AG04450 (cell line): ENCODE measurements around the gene LRP2. TPM values are rescaled to one million over a fixed set of nuclear protein-coding genes. Genes with fewer than 3 reads are reported as not detected.

ENCODE experiments used
- CTCF ChIA-PET: fragments of 300-600, 350-600 bp; formaldehyde crosslinking; extraction: SDS; loops from one replicate; lab custom pipeline; 2022; ENCODE audit warnings: antibody characterized with exemption, inconsistent platforms; lab: Charles Lee
- POLR2A ChIA-PET: fragments of 350-600 bp; formaldehyde crosslinking; extraction: SDS; loops from one replicate; lab custom pipeline; 2021; ENCODE audit warnings: antibody characterized with exemption, inconsistent platforms; lab: Yijun Ruan, JAX
- DNase-seq: peaks from one replicate; pipeline ENCODE4 v3.0.0-alpha.2; 2011; ENCODE audit warnings: low read depth, low spot score
- H3K27ac ChIP-seq: one replicate; pipeline ENCODE4 v1.5.1; 2012; ENCODE audit warnings: low read depth, low read length, control low read depth
- H3K27me3 ChIP-seq: one replicate; pipeline ENCODE4 v1.6.0; 2012; ENCODE audit warnings: low read length; ENCODE audit not compliant: control insufficient read depth, insufficient read depth
- H3K4me3 ChIP-seq: 2 replicates; pipeline ENCODE4 v1.5.1; 2011; ENCODE audit warnings: mild to moderate bottlenecking, low read depth, low read length, control low read depth
- H3K9me3 ChIP-seq: 2 replicates; pipeline ENCODE4 v1.5.1; 2012; ENCODE audit warnings: low read length; ENCODE audit not compliant: control insufficient read depth, insufficient read depth
- polyA plus RNA-seq: library from polyadenylated mRNA; depleted of rRNA; stranded (reverse); fragments of >200 nt; gene quantifications from 2 replicates; pipeline ENCODE4 v1.2.3, GENCODE V29; 2011
- TF ChIP-seq, protein P1 (sequence below): IDR thresholded peaks from 2 replicates; pipeline ENCODE4 v1.5.1; 2011; ENCODE audit warnings: low read depth, low read length, control low read depth, inconsistent platforms

The LRP2 gene
- polyA plus RNA-seq, 1 experiment, result not detected

DNA sequence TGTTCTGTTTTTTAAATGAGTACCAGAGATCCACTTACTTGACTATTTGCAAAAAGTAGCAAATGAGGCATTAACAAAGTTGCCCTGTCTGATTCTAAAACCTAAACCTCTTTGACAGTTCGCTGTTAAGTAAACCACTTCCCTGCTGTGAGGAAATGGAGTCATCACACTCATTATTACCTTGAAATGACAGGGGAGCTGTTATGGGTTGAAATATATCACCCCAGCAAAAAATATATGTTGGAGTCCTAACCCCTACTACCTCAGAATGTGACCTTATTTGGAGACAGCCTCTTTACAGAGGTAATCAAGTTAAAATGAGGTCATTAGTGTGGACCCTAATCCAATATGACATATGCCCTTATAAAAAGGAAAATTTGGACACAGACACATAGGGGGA lies 256.9 kb downstream of the LRP2 start:
- Histone ChIP-seq H3K9me3 (no peaks in the 10 kb centered on the region), H3K27me3 (no peaks in the 10 kb centered on the region), H3K4me3 (no peak overlapping the region), H3K27ac (no peak overlapping the region)
- TF ChIP-seq, protein P1, sequence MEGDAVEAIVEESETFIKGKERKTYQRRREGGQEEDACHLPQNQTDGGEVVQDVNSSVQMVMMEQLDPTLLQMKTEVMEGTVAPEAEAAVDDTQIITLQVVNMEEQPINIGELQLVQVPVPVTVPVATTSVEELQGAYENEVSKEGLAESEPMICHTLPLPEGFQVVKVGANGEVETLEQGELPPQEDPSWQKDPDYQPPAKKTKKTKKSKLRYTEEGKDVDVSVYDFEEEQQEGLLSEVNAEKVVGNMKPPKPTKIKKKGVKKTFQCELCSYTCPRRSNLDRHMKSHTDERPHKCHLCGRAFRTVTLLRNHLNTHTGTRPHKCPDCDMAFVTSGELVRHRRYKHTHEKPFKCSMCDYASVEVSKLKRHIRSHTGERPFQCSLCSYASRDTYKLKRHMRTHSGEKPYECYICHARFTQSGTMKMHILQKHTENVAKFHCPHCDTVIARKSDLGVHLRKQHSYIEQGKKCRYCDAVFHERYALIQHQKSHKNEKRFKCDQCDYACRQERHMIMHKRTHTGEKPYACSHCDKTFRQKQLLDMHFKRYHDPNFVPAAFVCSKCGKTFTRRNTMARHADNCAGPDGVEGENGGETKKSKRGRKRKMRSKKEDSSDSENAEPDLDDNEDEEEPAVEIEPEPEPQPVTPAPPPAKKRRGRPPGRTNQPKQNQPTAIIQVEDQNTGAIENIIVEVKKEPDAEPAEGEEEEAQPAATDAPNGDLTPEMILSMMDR, result no peak
- CTCF ChIA-PET, result no interaction called here
- POLR2A ChIA-PET, result no interaction called here
- DNase-seq, result no peak

DNA sequence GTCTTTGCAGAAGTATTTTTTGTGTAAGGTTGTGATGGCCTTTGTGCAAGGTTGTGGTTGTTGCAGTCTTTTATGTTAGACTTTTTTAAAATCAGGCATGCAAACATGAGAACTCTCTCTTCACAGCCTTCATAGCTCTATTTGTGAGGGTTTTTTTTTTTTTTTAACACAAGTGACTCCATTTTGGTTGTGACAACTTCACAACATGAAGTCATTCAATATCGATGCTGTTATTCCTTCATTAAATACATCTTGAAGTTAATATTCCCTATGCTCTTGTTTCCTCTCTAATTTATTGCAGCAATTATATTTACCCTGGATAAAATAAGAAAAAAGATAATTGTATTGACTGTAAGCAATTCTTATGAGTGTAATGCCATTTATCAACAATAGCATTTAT lies 257.5 kb downstream of the LRP2 start:
- CTCF ChIA-PET, result no interaction called here

DNA sequence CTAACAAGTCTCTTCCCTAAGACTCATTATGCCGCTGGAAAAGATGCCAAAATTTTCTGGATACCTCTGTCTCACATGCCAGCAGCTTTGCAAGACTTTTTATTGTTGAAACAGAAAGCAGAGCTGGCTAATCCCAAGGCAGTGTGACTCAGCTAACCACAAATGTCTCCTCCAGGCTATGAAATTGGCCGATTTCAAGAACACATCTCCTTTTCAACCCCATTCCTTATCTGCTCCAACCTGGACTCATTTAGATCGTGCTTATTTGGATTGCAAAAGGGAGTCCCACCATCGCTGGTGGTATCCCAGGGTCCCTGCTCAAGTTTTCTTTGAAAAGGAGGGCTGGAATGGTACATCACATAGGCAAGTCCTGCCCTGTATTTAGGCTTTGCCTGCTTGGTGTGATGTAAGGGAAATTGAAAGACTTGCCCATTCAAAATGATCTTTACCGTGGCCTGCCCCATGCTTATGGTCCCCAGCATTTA lies 266.7 kb downstream of the LRP2 start:
- Histone ChIP-seq H3K27me3 (no peaks in the 10 kb centered on the region), H3K4me3 (no peak overlapping the region), H3K27ac (peak overlapping the region; percentile 3), H3K9me3 (no peaks in the 10 kb centered on the region)
- CTCF ChIA-PET, result interaction anchor here (1.6 kb wide), 1 partner anchor 14 kb away, joined by 14 read pairs; no protein-coding TSS in a partner anchor
- peak; percentile 21 for DNase-seq
- TF ChIP-seq, protein P1, result no peak
- POLR2A ChIA-PET, result interaction anchor here (0.6 kb wide), 1 partner anchor 551 kb away, joined by 3 read pairs; no protein-coding TSS in a partner anchor

More for the DNA sequence above, 257.5 kb downstream of the LRP2 start:
- Histone ChIP-seq H3K4me3 (no peak overlapping the region), H3K27me3 (no peaks in the 10 kb centered on the region), H3K27ac (no peak overlapping the region), H3K9me3 (no peaks in the 10 kb centered on the region)
- POLR2A ChIA-PET, result no interaction called here
- no peak for DNase-seq
- TF ChIP-seq, protein P1, result no peak

DNA sequence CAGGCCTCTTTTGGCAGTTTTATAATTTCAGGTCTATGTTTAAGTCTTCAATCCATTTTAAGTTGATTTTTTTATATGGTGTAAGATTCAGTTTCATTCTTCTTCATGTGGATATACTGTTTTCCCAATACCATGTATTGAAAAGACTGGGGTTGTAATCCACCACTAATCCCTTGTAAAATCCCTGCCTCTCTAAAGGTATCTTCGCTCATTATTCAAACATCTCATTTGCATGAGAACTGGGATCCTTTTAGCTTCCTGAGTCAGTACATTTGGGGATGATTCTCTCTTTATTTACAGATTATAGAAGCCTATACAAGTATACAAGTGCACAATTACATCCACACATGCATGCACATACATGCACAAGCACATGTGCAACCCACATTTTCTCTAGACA lies 267.7 kb downstream of the LRP2 start:
- ChIA-PET POLR2A (no interaction called here), CTCF (interaction anchor here (1.8 kb wide), 1 partner anchor 15 kb away, joined by 5 read pairs; no protein-coding TSS in a partner anchor)
- TF ChIP-seq, protein P1, result no peak

DNA sequence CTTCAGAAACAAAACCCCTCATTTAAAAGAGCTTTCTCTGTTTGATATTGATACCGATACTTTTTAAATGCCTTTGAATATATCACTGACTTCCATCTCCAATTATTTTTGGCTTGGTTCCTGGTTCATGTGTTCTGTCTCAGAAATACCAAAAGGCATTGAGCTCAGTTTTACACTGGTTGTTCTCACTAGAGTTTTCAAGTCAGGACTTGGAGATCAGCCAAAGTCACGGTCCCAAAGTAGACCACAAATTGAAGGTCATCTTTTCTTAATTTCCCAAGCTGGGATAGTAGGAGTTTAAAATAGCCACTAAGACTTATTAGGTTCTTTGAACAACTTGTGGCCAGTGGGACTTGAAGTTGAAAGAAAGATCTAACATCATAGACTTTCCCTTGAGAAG lies 268.8 kb downstream of the LRP2 start:
- Histone ChIP-seq H3K27me3 (no peaks in the 10 kb centered on the region), H3K27ac (no peak overlapping the region), H3K4me3 (no peak overlapping the region), H3K9me3 (no peaks in the 10 kb centered on the region)
- no peak for DNase-seq
- CTCF ChIA-PET, result interaction anchor here (1.8 kb wide), 1 partner anchor 16 kb away, joined by 5 read pairs; no protein-coding TSS in a partner anchor
- POLR2A ChIA-PET, result no interaction called here
- TF ChIP-seq, protein P1, result no peak

More for the DNA sequence above, 267.7 kb downstream of the LRP2 start:
- Histone ChIP-seq H3K4me3 (no peak overlapping the region), H3K9me3 (no peaks in the 10 kb centered on the region), H3K27ac (no peak overlapping the region), H3K27me3 (no peaks in the 10 kb centered on the region)
- DNase-seq, result no peak
